HepG2 (cell line): ENCODE results near the gene KRTAP1-5. TPM values are rescaled to one million over a fixed set of nuclear protein-coding genes. Genes with fewer than 3 reads are reported as not detected.

Experiments used
- AHDC1 ChIP-seq: sonication (generic); formaldehyde crosslinking; IDR thresholded peaks from 2 replicates; pipeline ENCODE4 v1.5.1; 2020; ENCODE audit warnings: mild to moderate bottlenecking, missing genetic modification reagents, borderline replicate concordance
- BCL6 ChIP-seq: IDR thresholded peaks from 2 replicates; pipeline ENCODE4 v1.6.1; 2016; ENCODE audit warnings: missing genetic modification reagents, missing compliant biosample characterization
- CREB1 ChIP-seq, 2 experiments: fragments of 450-650 bp in 1 of 2; IDR thresholded peaks; 2 replicates each; pipeline ENCODE4 v1.6.1; 2016 to 2017; ENCODE audit warnings: control low read depth in 1 of 2, mild to moderate bottlenecking in 1 of 2, missing compliant biosample characterization in 1 of 2, missing genetic modification characterization in 1 of 2
- DDIT3 ChIP-seq: sonication (generic); formaldehyde crosslinking; IDR thresholded peaks from 2 replicates; pipeline ENCODE4 v1.4.0; 2020; ENCODE audit warnings: mild to moderate bottlenecking, missing genetic modification reagents
- FUBP1 ChIP-seq: sonication (generic); formaldehyde crosslinking; IDR thresholded peaks from 2 replicates; pipeline ENCODE4 v1.5.1; 2020; ENCODE audit warnings: missing genetic modification reagents, mild to moderate bottlenecking, borderline replicate concordance
- PRDM10 ChIP-seq: sonication (generic); formaldehyde crosslinking; IDR thresholded peaks from 2 replicates; pipeline ENCODE4 v1.4.0; 2020; ENCODE audit warnings: low read depth, missing genetic modification reagents
- SMAD9 ChIP-seq: sonication (generic); formaldehyde crosslinking; IDR thresholded peaks from 2 replicates; pipeline ENCODE4 v1.5.1; 2020; ENCODE audit warnings: mild to moderate bottlenecking, missing genetic modification reagents
- SP5 ChIP-seq: IDR thresholded peaks from 2 replicates; pipeline ENCODE4 v1.6.1; 2016; ENCODE audit warnings: low read depth, borderline replicate concordance
- TBL1XR1 ChIP-seq: fragments of 150-350 bp; IDR thresholded peaks from 2 replicates; pipeline ENCODE4 v1.6.1; 2014; ENCODE audit warnings: borderline replicate concordance, low read length; ENCODE audit not compliant: partially characterized antibody
- TCF12 ChIP-seq, 2 experiments: fragments of 450-650 bp in 1 of 2; sonication (generic) in 1 of 2; formaldehyde crosslinking in 1 of 2; IDR thresholded peaks; 2 replicates each; pipeline versions ENCODE4 v1.6.1 to v1.8.0; 2017 to 2022; ENCODE audit warnings: antibody characterized with exemption in 1 of 2, mild to moderate bottlenecking in 1 of 2, missing genetic modification reagents in 1 of 2, moderate library complexity in 1 of 2
- ZBTB38 ChIP-seq: sonication (generic); formaldehyde crosslinking; IDR thresholded peaks from 2 replicates; pipeline ENCODE4 v1.5.1; 2020; ENCODE audit warnings: mild to moderate bottlenecking, missing genetic modification reagents
- ZNF17 ChIP-seq: sonication (generic); formaldehyde crosslinking; IDR thresholded peaks from 2 replicates; pipeline ENCODE4 v1.5.0; 2020; ENCODE audit warnings: mild to moderate bottlenecking, missing genetic modification reagents
- ZNF326 ChIP-seq: sonication (generic); formaldehyde crosslinking; IDR thresholded peaks from 2 replicates; pipeline ENCODE4 v1.4.0; 2020; ENCODE audit warnings: missing genetic modification reagents, borderline replicate concordance
- ZNF335 ChIP-seq: sonication (generic); formaldehyde crosslinking; IDR thresholded peaks from 2 replicates; pipeline ENCODE4 v1.4.0; 2020; ENCODE audit warnings: missing genetic modification reagents
- ZNF607 ChIP-seq: sonication (generic); formaldehyde crosslinking; IDR thresholded peaks from 2 replicates; pipeline ENCODE4 v1.5.1; 2020; ENCODE audit warnings: missing genetic modification reagents, mild to moderate bottlenecking, borderline replicate concordance
- ZNF878 ChIP-seq: sonication (generic); formaldehyde crosslinking; IDR thresholded peaks from 2 replicates; pipeline ENCODE4 v1.8.1; 2023; ENCODE audit warnings: mild to moderate bottlenecking, missing genetic modification reagents, moderate library complexity
- polyA plus RNA-seq, 8 experiments: library from polyadenylated mRNA; depleted of rRNA in 3 of 8; stranded (reverse) in 7 of 8; unstranded in 1 of 8; fragments of >200 nt; fragmentation: Illumina TruSeq in 4 of 8; extraction: Trizol in 4 of 8; gene quantifications; 2 replicates each; pipeline versions ENCODE4 v1.2.1 to v1.2.3, GENCODE V29; 2011 to 2016; ENCODE audit warnings: low read depth in 4 of 8, missing spikeins in 1 of 8, mixed read lengths in 1 of 8; ENCODE audit not compliant: insufficient read depth in 1 of 8
- total RNA-seq, 5 experiments: library from RNA; depleted of rRNA; stranded (reverse); fragments of >200 nt; fragmentation: Illumina TruSeq; extraction: Trizol; gene quantifications; 2 replicates each; pipeline ENCODE4 v1.2.3, GENCODE V29; 2016; ENCODE audit warnings: low read depth in 1 of 5

KRTAP1-5 gene
- total and polyA plus RNA-seq, 2 of the 13 experiments (the other 11 are each of a cell fraction or from before 2014, with no cell fraction given) = 0.09 TPM; not detected in 1

- TF ChIP-seq AHDC1 (CRISPR knock-in tag) (peak; percentile 91; the same call in 1 of the 2 replicates), ZNF17 (CRISPR knock-in tag) (no peak), ZNF326 (CRISPR knock-in tag) (no peak), SMAD9 (no peak), ZNF607 (CRISPR knock-in tag) (no peak), FUBP1 (CRISPR knock-in tag) (no peak), BCL6 (CRISPR knock-in tag) (peak; percentile 85), SP5 (CRISPR knock-in tag) (peak; percentile 37; the same call in 1 of the 2 replicates), ZNF878 (no peak; the same call in 1 of the 2 replicates), TBL1XR1 (peak; percentile 69), ZBTB38 (CRISPR knock-in tag) (no peak), TCF12 (IDR thresholded peaks at IDR 0.05) (no peak), TCF12 (CRISPR knock-in tag; IDR thresholded peaks at IDR 0.05) (no peak), DDIT3 (CRISPR knock-in tag) (no peak), ZNF335 (no peak; the same call in 1 of the 2 replicates), PRDM10 (CRISPR knock-in tag) (no peak), CREB1 (IDR thresholded peaks at IDR 0.05) (no peak; the same call in 1 of the 2 replicates), CREB1 (CRISPR knock-in tag; IDR thresholded peaks at IDR 0.05) (peak; percentile 73)
Measured at GRCh38 chr17:41009301-41009760, 17.7 kb downstream of the KRTAP1-5 start (continued).
